Pancreas (tissue), 10 donors: ENCODE data around the gene SLC43A3. TPM values are rescaled to one million over a fixed set of nuclear protein-coding genes. Genes with fewer than 3 reads are reported as not detected.

Experiments used
- ATAC-seq, 4 donors: fragments of 200-7000 bp; cut with Tn5 transposase; one replicate each; pipeline versions ENCODE4 v1.8.0 to v1.9.1; 2020; ENCODE audit warnings: mild to moderate bottlenecking in 4 of 4, moderate library complexity in 4 of 4
- DNase-seq, 6 donors: peaks; one replicate each; pipeline ENCODE4 v3.0.0-alpha.2; 2020
- FAIRE-seq: peaks from 2 replicates; lab custom pipeline; 2012; peaks lifted over from hg19 to GRCh38; lab: Jason Lieb, UNC
- H3K27ac ChIP-seq, 4 donors: fragments of 200-600 bp; sonication (generic); 1 replicate in 3 of 4; 2 replicates in 1 of 4; pipeline versions ENCODE4 v1.5.0 to v1.8.0; 2020
- H3K27me3 ChIP-seq, 4 donors: fragments of 200-600 bp; one replicate each; pipeline ENCODE4 v1.8.0; 2021
- H3K36me3 ChIP-seq, 3 donors: fragments of 200-600 bp; sonication (generic) in 1 of 3; one replicate each; pipeline versions ENCODE4 v1.5.0 to v1.8.0; 2020 to 2021
- H3K4me1 ChIP-seq, 3 donors: fragments of 200-600 bp; one replicate each; pipeline ENCODE4 v1.8.0; 2021
- H3K4me3 ChIP-seq, 4 donors: fragments of 200-600 bp; sonication (generic) in 2 of 4; one replicate each; pipeline versions ENCODE4 v1.5.0 to v1.8.0; 2020 to 2021
- H3K9me3 ChIP-seq, 4 donors: fragments of 200-600 bp; one replicate each; pipeline ENCODE4 v1.8.0; 2021
- CTCF ChIP-seq, 4 donors: fragments of 200-600 bp; sonication (generic) in 3 of 4; IDR thresholded peaks; one replicate each; pipeline versions ENCODE4 v1.5.0 to v1.8.0; 2021; ENCODE audit warnings: antibody characterized with exemption in 4 of 4
- WGBS, 2 donors: extraction: QIAGEN DNeasy Blood & Tissue Kit; methylation state at CpG; one replicate each; pipeline ENCODE4 v1.1.7; 2013; 5-methylcytosine and 5-hydroxymethylcytosine counted together
- intact Hi-C, 3 donors: fragments of 100-400 bp; cut with DNase I; formaldehyde crosslinking; loops; one replicate each; pipeline versions ENCODE4 v1.11.1 to v1.14.2; 2022
- polyA plus RNA-seq, 2 donors: library from polyadenylated mRNA; stranded (reverse); fragments of 200-250 nt; gene quantifications; one replicate each; pipeline ENCODE4 v1.2.3, GENCODE V29; 2013
- total RNA-seq, 6 donors: library from RNA; stranded (reverse); fragmentation: NEBNext Ultra II Directional in 4 of 6; extraction: Animal tissue kit (Norgen Biotek cat#: 25700) in 4 of 6; gene quantifications; one replicate each; pipeline versions ENCODE4 v1.2.1 to v1.2.4, GENCODE V29; 2021 to 2023
- donor health status: healthy with polysubstance abuse.
- donor health status: DM: no; HTN: no; CAD: no; lungs with moderate emphysema.
- donor health status: DM: no; HTN: no; CAD: no.
- donor health status: control.
- donor health status: control.
- donor health status: Bipolar disorder and iron deficiency.
- donor health status: DM: yes; HTN: yes; CAD: no.
- donor health status: DM: no; HTN: no; CAD: no.
- donor health status: DM: no; HTN: no; CAD: no.
- donor health status: DM: yes; HTN: yes; CAD: no.

The SLC43A3 gene
- total and polyA plus RNA-seq, 8 donors, result 6.7 to 34.9 (median 13.7) TPM

GRCh38 chr11:57370251-57370650, 56.7 kb downstream of the SLC43A3 start:
- WGBS, 2 donors, result 86 to 93% methylated on average over 7 of the region's 7 CpGs

GRCh38 chr11:57368845-57369232, 58.1 kb downstream of the SLC43A3 start:
- Histone ChIP-seq H3K4me1 (no peaks in the 10 kb centered on the region), H3K9me3 (no peaks in the 10 kb centered on the region), H3K4me3 (no peak overlapping the region), H3K27ac (no peak overlapping the region), H3K27me3 (no peaks in the 10 kb centered on the region), H3K36me3 (no peaks in the 10 kb centered on the region)
- FAIRE-seq (no peak), DNase-seq (no peak), ATAC-seq (no peak)
- 71 to 79% methylated on average over 5 of the region's 5 CpGs for WGBS, 2 donors
- intact Hi-C loops, result no loop called here
- no peak for TF ChIP-seq CTCF (IDR thresholded peaks at IDR 0.05)

More at GRCh38 chr11:57370251-57370650, 56.7 kb downstream of the SLC43A3 start:
- no peak for TF ChIP-seq CTCF (IDR thresholded peaks at IDR 0.05)
- no peak for ATAC-seq
- no peaks in the 10 kb centered on the region for H3K4me1 ChIP-seq
- intact Hi-C loops, result no loop called here
- FAIRE-seq, result no peak
- no peak overlapping the region for H3K27ac ChIP-seq
- H3K36me3 ChIP-seq, result no peaks in the 10 kb centered on the region
- no peaks in the 10 kb centered on the region for H3K9me3 ChIP-seq
- no peaks in the 10 kb centered on the region for H3K27me3 ChIP-seq
- H3K4me3 ChIP-seq, result no peak overlapping the region
- no peak for DNase-seq

- intact Hi-C loops, result no loop called here
- no peaks in the 10 kb centered on the region for H3K9me3 ChIP-seq
- H3K27me3 ChIP-seq, result no peaks in the 10 kb centered on the region
- H3K36me3 ChIP-seq, result no peaks in the 10 kb centered on the region
- no peak overlapping the region for H3K4me3 ChIP-seq
- no peak overlapping the region for H3K27ac ChIP-seq
- DNase-seq (peak in 2 of 6 donors; percentile 23 to 57), ATAC-seq (peak in 3 of 4 donors; percentile 39 to 57 (median 45)), FAIRE-seq (no peak)
- WGBS, 2 donors, result 59 to 62% methylated on average over 17 to 19 of the region's 19 CpGs
- H3K4me1 ChIP-seq, result no peaks in the 10 kb centered on the region
- TF ChIP-seq CTCF (IDR thresholded peaks at IDR 0.05), result no peak
Observed at GRCh38 chr11:57368106-57368844, 58.6 kb downstream of the SLC43A3 start.

GRCh38 chr11:57364851-57365660, 61.9 kb downstream of the SLC43A3 start:
- no peak for FAIRE-seq
- no peak for ATAC-seq
- TF ChIP-seq CTCF (IDR thresholded peaks at IDR 0.05), result no peak
- intact Hi-C loops, result no loop called here
- H3K27me3 ChIP-seq, result no peaks in the 10 kb centered on the region
- no peak for DNase-seq
- H3K4me3 ChIP-seq, result no peak overlapping the region
- no peak overlapping the region for H3K27ac ChIP-seq
- H3K4me1 ChIP-seq, result no peaks in the 10 kb centered on the region
- no peaks in the 10 kb centered on the region for H3K36me3 ChIP-seq
- 78 to 82% methylated on average over 9 of the region's 9 CpGs for WGBS, 2 donors
- H3K9me3 ChIP-seq, result no peaks in the 10 kb centered on the region
